HepG2 (cell line): ENCODE measurements around the gene ADAP2. TPM values are rescaled to one million over a fixed set of nuclear protein-coding genes. Genes with fewer than 3 reads are reported as not detected.

Source experiments
- BORCS8-MEF2B ChIP-seq: sonication (generic); formaldehyde crosslinking; IDR thresholded peaks from 2 replicates; pipeline ENCODE4 v1.8.0; 2022; ENCODE audit warnings: mild to moderate bottlenecking, missing genetic modification reagents
- FIP1L1 ChIP-seq: fragments of 200-400 bp; formaldehyde crosslinking; IDR thresholded peaks from 2 replicates; pipeline ENCODE4 v1.6.1; 2018; ENCODE audit warnings: low read depth, mild to moderate bottlenecking, low read length, moderate library complexity, borderline replicate concordance; ENCODE audit not compliant: insufficient read depth
- MTF2 ChIP-seq: sonication (generic); formaldehyde crosslinking; IDR thresholded peaks from 2 replicates; pipeline ENCODE4 v1.5.0; 2020; ENCODE audit warnings: missing genetic modification reagents, borderline replicate concordance
- PAF1 ChIP-seq: IDR thresholded peaks from 2 replicates; pipeline ENCODE4 v1.6.1; 2016; ENCODE audit warnings: missing genetic modification reagents, missing compliant biosample characterization
- POGK ChIP-seq: sonication (generic); formaldehyde crosslinking; conservative IDR thresholded peaks from 2 replicates; pipeline ENCODE4 v1.8.0; 2022; ENCODE audit warnings: mild to moderate bottlenecking, moderate library complexity, missing genetic modification reagents
- POLR2AphosphoS2 ChIP-seq: IDR thresholded peaks from 2 replicates; pipeline ENCODE4 v1.6.1; 2011; ENCODE audit warnings: low read depth, low read length, improper control_type of control experiment
- TOE1 ChIP-seq: sonication (generic); formaldehyde crosslinking; IDR thresholded peaks from 2 replicates; pipeline ENCODE4 v1.4.0; 2020; ENCODE audit warnings: mild to moderate bottlenecking, missing genetic modification reagents
- ZBTB40 ChIP-seq, 2 experiments: fragments of 450-650 bp in 1 of 2; sonication (generic) in 1 of 2; formaldehyde crosslinking in 1 of 2; IDR thresholded peaks; 2 replicates each; pipeline versions ENCODE4 v1.6.1 to v1.8.0; 2016 to 2022; ENCODE audit warnings: antibody characterized with exemption in 1 of 2, mild to moderate bottlenecking in 1 of 2, missing genetic modification reagents in 1 of 2
- ZNF263 ChIP-seq: sonication (generic); formaldehyde crosslinking; IDR thresholded peaks from 2 replicates; pipeline ENCODE4 v1.4.0; 2020; ENCODE audit warnings: missing genetic modification reagents
- ZNF329 ChIP-seq: sonication (generic); formaldehyde crosslinking; IDR thresholded peaks from 2 replicates; pipeline ENCODE4 v1.9.0; 2021; ENCODE audit warnings: low read depth, mild to moderate bottlenecking, missing genetic modification reagents
- ZNF460 ChIP-seq: sonication (generic); formaldehyde crosslinking; IDR thresholded peaks from 2 replicates; pipeline ENCODE4 v1.5.1; 2020; ENCODE audit warnings: missing genetic modification reagents, mild to moderate bottlenecking, borderline replicate concordance
- ZNF768 ChIP-seq: sonication (generic); formaldehyde crosslinking; IDR thresholded peaks from 2 replicates; pipeline ENCODE4 v1.4.0; 2020; ENCODE audit warnings: missing genetic modification reagents
- polyA plus RNA-seq, 8 experiments: library from polyadenylated mRNA; depleted of rRNA in 3 of 8; stranded (reverse) in 7 of 8; unstranded in 1 of 8; fragments of >200 nt; fragmentation: Illumina TruSeq in 4 of 8; extraction: Trizol in 4 of 8; gene quantifications; 2 replicates each; pipeline versions ENCODE4 v1.2.1 to v1.2.3, GENCODE V29; 2011 to 2016; ENCODE audit warnings: low read depth in 4 of 8, missing spikeins in 1 of 8, mixed read lengths in 1 of 8; ENCODE audit not compliant: insufficient read depth in 1 of 8
- total RNA-seq, 5 experiments: library from RNA; depleted of rRNA; stranded (reverse); fragments of >200 nt; fragmentation: Illumina TruSeq; extraction: Trizol; gene quantifications; 2 replicates each; pipeline ENCODE4 v1.2.3, GENCODE V29; 2016; ENCODE audit warnings: low read depth in 1 of 5
- TF ChIP-seq, protein P1 (sequence below): IDR thresholded peaks from 2 replicates; pipeline ENCODE4 v1.6.1; 2012; ENCODE audit warnings: inconsistent platforms
- TF ChIP-seq, protein P2 (sequence below): sonication (generic); formaldehyde crosslinking; IDR thresholded peaks from 2 replicates; pipeline ENCODE4 v1.4.0; 2020; ENCODE audit warnings: missing genetic modification reagents

The ADAP2 gene
- total and polyA plus RNA-seq, 2 of the 13 experiments (the other 11 are each of a cell fraction or from before 2014, with no cell fraction given), result 0.51 to 0.70 TPM

- no peak for TF ChIP-seq ZBTB40 (IDR thresholded peaks at IDR 0.05)
- TF ChIP-seq ZBTB40 (CRISPR knock-in tag; IDR thresholded peaks at IDR 0.05), result 0 out of 2 replicates have a peak, but pooled peaks have one; percentile 38
- no peak for TF ChIP-seq ZNF460 (CRISPR knock-in tag)
- no peak for TF ChIP-seq FIP1L1
- TF ChIP-seq, protein P1, sequence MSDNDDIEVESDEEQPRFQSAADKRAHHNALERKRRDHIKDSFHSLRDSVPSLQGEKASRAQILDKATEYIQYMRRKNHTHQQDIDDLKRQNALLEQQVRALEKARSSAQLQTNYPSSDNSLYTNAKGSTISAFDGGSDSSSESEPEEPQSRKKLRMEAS, result peak; percentile 64; the same call in 1 of the 2 replicates
- TF ChIP-seq, protein P2, sequence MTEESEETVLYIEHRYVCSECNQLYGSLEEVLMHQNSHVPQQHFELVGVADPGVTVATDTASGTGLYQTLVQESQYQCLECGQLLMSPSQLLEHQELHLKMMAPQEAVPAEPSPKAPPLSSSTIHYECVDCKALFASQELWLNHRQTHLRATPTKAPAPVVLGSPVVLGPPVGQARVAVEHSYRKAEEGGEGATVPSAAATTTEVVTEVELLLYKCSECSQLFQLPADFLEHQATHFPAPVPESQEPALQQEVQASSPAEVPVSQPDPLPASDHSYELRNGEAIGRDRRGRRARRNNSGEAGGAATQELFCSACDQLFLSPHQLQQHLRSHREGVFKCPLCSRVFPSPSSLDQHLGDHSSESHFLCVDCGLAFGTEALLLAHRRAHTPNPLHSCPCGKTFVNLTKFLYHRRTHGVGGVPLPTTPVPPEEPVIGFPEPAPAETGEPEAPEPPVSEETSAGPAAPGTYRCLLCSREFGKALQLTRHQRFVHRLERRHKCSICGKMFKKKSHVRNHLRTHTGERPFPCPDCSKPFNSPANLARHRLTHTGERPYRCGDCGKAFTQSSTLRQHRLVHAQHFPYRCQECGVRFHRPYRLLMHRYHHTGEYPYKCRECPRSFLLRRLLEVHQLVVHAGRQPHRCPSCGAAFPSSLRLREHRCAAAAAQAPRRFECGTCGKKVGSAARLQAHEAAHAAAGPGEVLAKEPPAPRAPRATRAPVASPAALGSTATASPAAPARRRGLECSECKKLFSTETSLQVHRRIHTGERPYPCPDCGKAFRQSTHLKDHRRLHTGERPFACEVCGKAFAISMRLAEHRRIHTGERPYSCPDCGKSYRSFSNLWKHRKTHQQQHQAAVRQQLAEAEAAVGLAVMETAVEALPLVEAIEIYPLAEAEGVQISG, result peak; percentile 18; the same call in 1 of the 2 replicates
- peak; percentile 51; the same call in 1 of the 2 replicates for TF ChIP-seq ZNF263
- no peak for TF ChIP-seq PAF1 (CRISPR knock-in tag)
- no peak for TF ChIP-seq POLR2AphosphoS2
- TF ChIP-seq POGK (CRISPR knock-in tag), result peak; percentile 44; the same call in 1 of the 2 replicates
- TF ChIP-seq ZNF768 (CRISPR knock-in tag), result 0 out of 2 replicates have a peak, but pooled peaks have one; percentile 19
- no peak for TF ChIP-seq TOE1 (CRISPR knock-in tag)
- TF ChIP-seq BORCS8-MEF2B, result 0 out of 2 replicates have a peak, but pooled peaks have one; percentile 26
- no peak for TF ChIP-seq ZNF329 (CRISPR knock-in tag)
- TF ChIP-seq MTF2, result 0 out of 2 replicates have a peak, but pooled peaks have one; percentile 52
Measured at GRCh38 chr17:31008374-31009041, 86.8 kb downstream of the ADAP2 start (continued).
